Measurements from ENCODE around the gene PAX8. TPM values are rescaled to one million over a fixed set of nuclear protein-coding genes. Genes with fewer than 3 reads are reported as not detected.
"Not testable (repeated sequence)": the region's sequence is repeated elsewhere in the genome, so short reads cannot be mapped to it uniquely, and the experiment has no call there.

The PAX8 gene
- total and polyA plus RNA-seq, 2 experiments from 2014 or later, result 0.16 TPM; not detected in 1

DNA sequence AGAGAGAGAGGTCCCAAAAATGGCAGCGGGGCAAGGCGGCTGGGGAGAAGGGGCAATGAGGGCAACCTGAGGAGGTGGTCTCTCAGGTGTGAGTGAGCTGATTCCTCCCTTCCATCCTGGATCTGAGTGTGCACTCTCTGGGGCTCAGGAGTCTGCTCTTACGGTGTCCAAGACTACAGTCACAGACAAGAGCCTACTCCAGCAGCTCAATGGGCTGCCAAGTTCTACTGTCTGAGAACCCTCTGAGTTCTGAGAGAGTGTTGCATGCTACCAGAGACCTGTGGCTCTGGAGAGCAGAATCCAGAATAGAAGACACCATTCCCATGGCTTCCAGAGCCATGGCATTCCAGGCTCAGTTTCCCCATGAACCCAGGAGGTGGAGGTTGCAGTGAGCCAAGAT lies 7.1 kb upstream of the PAX8 start:
- 98% methylated on average over 3 of the region's 3 CpGs for WGBS (ENCODE audit: low lambda C conversion rate, missing lambda C conversion rate)
- H3K9me3 ChIP-seq (ENCODE audit: low read depth), result no peaks in the 10 kb centered on the region
- H2AFZ ChIP-seq, result no peak overlapping the region
- H3K4me1 ChIP-seq (ENCODE audit: insufficient read depth), result peaks cover 29% of the 10 kb centered on the region
- H3K4me2 ChIP-seq, result no peak overlapping the region
- H3K27me3 ChIP-seq, result no peaks in the 10 kb centered on the region
- no peaks in the 10 kb centered on the region for H3K9me2 ChIP-seq (replicated peaks; ENCODE audit: insufficient read depth)
- no peak for DNase-seq (ENCODE audit: low spot score)
- no peaks in the 10 kb centered on the region for H4K20me1 ChIP-seq (ENCODE audit: insufficient read depth, poor library complexity, severe bottlenecking)
- no peak overlapping the region for H3K27ac ChIP-seq
- TF ChIP-seq, protein P1, sequence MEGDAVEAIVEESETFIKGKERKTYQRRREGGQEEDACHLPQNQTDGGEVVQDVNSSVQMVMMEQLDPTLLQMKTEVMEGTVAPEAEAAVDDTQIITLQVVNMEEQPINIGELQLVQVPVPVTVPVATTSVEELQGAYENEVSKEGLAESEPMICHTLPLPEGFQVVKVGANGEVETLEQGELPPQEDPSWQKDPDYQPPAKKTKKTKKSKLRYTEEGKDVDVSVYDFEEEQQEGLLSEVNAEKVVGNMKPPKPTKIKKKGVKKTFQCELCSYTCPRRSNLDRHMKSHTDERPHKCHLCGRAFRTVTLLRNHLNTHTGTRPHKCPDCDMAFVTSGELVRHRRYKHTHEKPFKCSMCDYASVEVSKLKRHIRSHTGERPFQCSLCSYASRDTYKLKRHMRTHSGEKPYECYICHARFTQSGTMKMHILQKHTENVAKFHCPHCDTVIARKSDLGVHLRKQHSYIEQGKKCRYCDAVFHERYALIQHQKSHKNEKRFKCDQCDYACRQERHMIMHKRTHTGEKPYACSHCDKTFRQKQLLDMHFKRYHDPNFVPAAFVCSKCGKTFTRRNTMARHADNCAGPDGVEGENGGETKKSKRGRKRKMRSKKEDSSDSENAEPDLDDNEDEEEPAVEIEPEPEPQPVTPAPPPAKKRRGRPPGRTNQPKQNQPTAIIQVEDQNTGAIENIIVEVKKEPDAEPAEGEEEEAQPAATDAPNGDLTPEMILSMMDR (IDR thresholded peaks at IDR 0.05; ENCODE audit: poor library complexity), result no peak
- TF ChIP-seq EZH2phosphoT487 (IDR thresholded peaks at IDR 0.05; ENCODE audit: low read depth, severe bottlenecking, unreplicated experiment) (no peak), EZH2 (IDR thresholded peaks at IDR 0.05; ENCODE audit: borderline replicate concordance) (no peak)
- H3K36me3 ChIP-seq (replicated peaks; ENCODE audit: insufficient read depth, low read depth), result no peaks in the 10 kb centered on the region
- no peak overlapping the region for H3K4me3 ChIP-seq
- H3K79me2 ChIP-seq, result no peaks in the 10 kb centered on the region

DNA sequence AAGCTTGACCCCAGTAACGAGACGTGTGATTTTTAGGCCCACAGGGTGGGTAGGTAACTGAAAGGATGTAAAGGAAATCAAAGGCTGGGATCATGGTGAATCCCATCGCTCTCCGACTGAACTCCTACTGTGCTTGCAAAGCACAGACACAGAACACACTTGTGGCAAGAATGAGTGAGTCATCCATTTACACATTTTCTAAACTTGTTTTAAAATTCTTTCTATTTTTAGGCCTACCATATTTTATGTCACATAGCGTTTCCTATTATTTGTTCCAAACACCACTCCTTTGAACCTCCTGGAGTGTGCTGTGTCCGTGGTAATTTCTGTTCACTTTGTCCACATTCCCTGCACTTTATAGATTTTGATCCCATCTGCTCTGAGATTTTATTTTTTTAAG lies 6.3 kb upstream of the PAX8 start:
- H3K4me1 ChIP-seq (ENCODE audit: insufficient read depth), result peaks cover 29% of the 10 kb centered on the region
- not testable (repeated sequence) for H3K4me3 ChIP-seq; H3K4me2 ChIP-seq; H4K20me1 ChIP-seq (ENCODE audit: insufficient read depth, poor library complexity, severe bottlenecking); H3K36me3 ChIP-seq (replicated peaks; ENCODE audit: insufficient read depth, low read depth); DNase-seq (ENCODE audit: low spot score); H2AFZ ChIP-seq; H3K9me3 ChIP-seq (ENCODE audit: low read depth); H3K27me3 ChIP-seq; H3K79me2 ChIP-seq; H3K9me2 ChIP-seq (replicated peaks; ENCODE audit: insufficient read depth)
- peak overlapping the region; percentile 79 for H3K27ac ChIP-seq
- 76% methylated on average over 6 of the region's 6 CpGs for WGBS (ENCODE audit: low lambda C conversion rate, missing lambda C conversion rate)

DNA sequence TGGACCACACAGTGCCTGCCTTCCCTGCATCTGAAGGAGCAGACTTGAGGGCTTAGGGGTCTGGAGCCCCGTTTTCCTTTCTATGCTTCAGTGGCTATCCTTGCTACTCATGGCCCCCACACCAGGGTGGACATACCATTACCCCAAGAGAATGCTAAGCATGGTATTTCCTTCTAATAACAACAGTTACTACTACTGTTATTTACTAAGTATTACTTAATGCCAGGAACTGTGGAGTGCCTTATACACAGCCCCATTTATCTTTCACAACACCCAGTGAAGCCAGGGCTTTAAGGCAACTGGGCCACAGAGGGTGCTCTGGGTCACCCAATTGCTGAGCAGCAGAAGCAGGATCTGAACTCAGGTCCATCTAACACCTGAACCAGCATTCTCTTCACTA lies 5.8 kb upstream of the PAX8 start:
- Histone ChIP-seq H3K36me3 (replicated peaks; ENCODE audit: insufficient read depth, low read depth) (no peaks in the 10 kb centered on the region), H3K4me3 (no peak overlapping the region), H3K27ac (peak overlapping the region; percentile 79), H3K9me3 (ENCODE audit: low read depth) (no peaks in the 10 kb centered on the region), H3K79me2 (no peaks in the 10 kb centered on the region), H4K20me1 (ENCODE audit: insufficient read depth, poor library complexity, severe bottlenecking) (no peaks in the 10 kb centered on the region), H3K4me1 (ENCODE audit: insufficient read depth) (peaks cover 29% of the 10 kb centered on the region), H3K27me3 (peaks cover 10% of the 10 kb centered on the region), H3K4me2 (no peak overlapping the region), H2AFZ (no peak overlapping the region), H3K9me2 (replicated peaks; ENCODE audit: insufficient read depth) (no peaks in the 10 kb centered on the region)
- TF ChIP-seq EZH2phosphoT487 (IDR thresholded peaks at IDR 0.05; ENCODE audit: low read depth, severe bottlenecking, unreplicated experiment) (no peak), EZH2 (IDR thresholded peaks at IDR 0.05; ENCODE audit: borderline replicate concordance) (no peak)
- TF ChIP-seq, protein P1 (IDR thresholded peaks at IDR 0.05; ENCODE audit: poor library complexity), result no peak
- 86% methylated on average over 1 of the region's 1 CpG for WGBS (ENCODE audit: low lambda C conversion rate, missing lambda C conversion rate)
- DNase-seq (ENCODE audit: low spot score), result no peak

DNA sequence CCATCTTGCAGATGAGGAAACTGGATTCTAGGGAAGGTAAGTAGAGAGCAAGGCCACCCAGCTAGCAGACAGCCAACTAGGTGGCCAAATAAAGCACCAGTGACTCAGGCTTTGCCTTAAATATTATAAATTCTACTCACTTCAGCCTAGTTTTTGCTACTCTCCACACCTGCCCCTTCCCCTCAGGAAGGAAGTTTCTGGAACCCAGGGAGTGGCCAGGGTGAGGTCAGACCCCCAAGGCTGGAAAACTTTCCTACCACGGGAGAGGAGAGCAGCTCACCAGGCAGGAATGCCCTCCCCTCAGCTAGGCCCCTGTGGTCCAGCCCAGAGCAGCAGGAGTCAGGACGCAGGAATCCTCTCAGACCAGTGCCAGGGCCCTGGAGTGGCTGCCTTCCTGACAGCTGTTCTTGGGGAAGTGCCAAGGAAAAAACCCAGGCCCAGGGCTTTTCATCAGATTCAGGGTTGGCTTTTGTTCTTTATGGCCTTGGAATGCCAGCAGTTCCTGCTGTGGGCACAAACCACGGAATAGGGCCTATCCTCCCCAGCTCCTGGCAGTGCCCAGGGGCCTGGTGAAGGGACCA lies 5.1 kb upstream of the PAX8 start:
- 45% methylated on average over 3 of the region's 3 CpGs for WGBS (ENCODE audit: low lambda C conversion rate, missing lambda C conversion rate)
- Histone ChIP-seq H3K4me2 (no peak overlapping the region), H2AFZ (no peak overlapping the region), H3K79me2 (no peaks in the 10 kb centered on the region), H3K9me2 (replicated peaks; ENCODE audit: insufficient read depth) (no peaks in the 10 kb centered on the region), H3K4me1 (ENCODE audit: insufficient read depth) (peaks cover 29% of the 10 kb centered on the region), H3K27me3 (peaks cover 17% of the 10 kb centered on the region), H3K36me3 (replicated peaks; ENCODE audit: insufficient read depth, low read depth) (no peaks in the 10 kb centered on the region), H3K9me3 (ENCODE audit: low read depth) (no peaks in the 10 kb centered on the region), H4K20me1 (ENCODE audit: insufficient read depth, poor library complexity, severe bottlenecking) (no peaks in the 10 kb centered on the region), H3K27ac (peak overlapping the region; percentile 79), H3K4me3 (no peak overlapping the region)
- TF ChIP-seq, protein P1 (IDR thresholded peaks at IDR 0.05; ENCODE audit: poor library complexity), result no peak
- no peak for TF ChIP-seq EZH2 (IDR thresholded peaks at IDR 0.05; ENCODE audit: borderline replicate concordance)
- peak; percentile 67 for DNase-seq (ENCODE audit: low spot score)

All from hepatocyte (in vitro differentiated cells).